Measurements from ENCODE around the gene HS6ST3.
"Not testable (repeated sequence)": the region's sequence is repeated elsewhere in the genome, so short reads cannot be mapped to it uniquely, and the experiment has no call there.

Gene HS6ST3

DNA sequence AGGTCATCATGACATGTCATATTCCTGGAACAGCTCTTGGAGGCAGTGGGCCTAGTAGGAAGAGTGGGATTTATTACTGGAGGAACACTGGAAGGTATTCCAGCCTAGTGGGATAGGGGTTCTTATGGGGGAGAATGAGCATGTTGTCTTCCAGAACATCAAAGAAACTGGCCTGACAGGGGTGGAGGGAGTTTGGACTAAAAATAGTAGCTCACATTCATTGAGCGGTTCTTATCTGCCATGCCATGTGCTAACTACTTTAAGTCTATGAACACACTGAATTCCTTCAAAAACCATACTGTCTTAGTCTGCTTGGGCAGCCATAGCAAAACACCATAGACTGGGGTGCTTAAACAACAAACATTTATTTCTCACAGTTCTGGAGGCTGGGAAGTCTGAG lies 413.6 kb downstream of the HS6ST3 start:
- TF ChIP-seq EZH2 (IDR thresholded peaks at IDR 0.05) = no peak
- TF ChIP-seq POLR2AphosphoS5 (IDR thresholded peaks at IDR 0.05; ENCODE audit: borderline replicate concordance, low read depth, low read length) = no peak
- no peak for TF ChIP-seq FOXP2 (optimal IDR thresholded peaks at IDR 0.05; ENCODE audit: control extremely low read depth, extremely low read length, insufficient read depth)
- H3K9ac ChIP-seq (ENCODE audit: insufficient read length) = no peak overlapping the region
- H3K27ac ChIP-seq = no peak overlapping the region
- no peaks in the 10 kb centered on the region for H3K9me3 ChIP-seq (ENCODE audit: low read depth, low read length)
- no peaks in the 10 kb centered on the region for H3K36me3 ChIP-seq (ENCODE audit: insufficient read depth, low read length)
- no peak overlapping the region for H3K4me3 ChIP-seq
- DNase-seq (ENCODE audit: low read depth, low spot score) = no peak

DNA sequence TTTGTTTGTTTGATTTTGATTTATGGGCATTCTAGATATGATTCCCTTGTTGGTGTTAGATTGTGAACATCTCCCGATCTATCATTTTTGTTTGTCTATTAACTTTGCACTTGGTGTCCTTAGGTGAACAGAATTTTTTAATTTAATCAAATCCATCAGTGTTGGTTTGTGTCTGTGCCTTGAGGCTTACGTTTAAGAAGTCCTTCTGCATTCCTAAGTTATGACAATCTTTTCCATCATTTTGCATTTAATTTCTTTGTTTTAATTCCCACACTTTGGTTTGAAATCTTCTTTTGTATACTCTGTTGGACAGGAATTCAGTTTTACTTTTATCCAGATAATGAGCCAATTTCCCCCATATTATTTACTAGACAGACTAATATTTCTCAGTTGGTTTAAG lies 421.7 kb downstream of the HS6ST3 start:
- TF ChIP-seq EZH2 (IDR thresholded peaks at IDR 0.05) = no peak
- no peak for TF ChIP-seq FOXP2 (optimal IDR thresholded peaks at IDR 0.05; ENCODE audit: control extremely low read depth, extremely low read length, insufficient read depth)
- no peak for TF ChIP-seq POLR2AphosphoS5 (IDR thresholded peaks at IDR 0.05; ENCODE audit: borderline replicate concordance, low read depth, low read length)

DNA sequence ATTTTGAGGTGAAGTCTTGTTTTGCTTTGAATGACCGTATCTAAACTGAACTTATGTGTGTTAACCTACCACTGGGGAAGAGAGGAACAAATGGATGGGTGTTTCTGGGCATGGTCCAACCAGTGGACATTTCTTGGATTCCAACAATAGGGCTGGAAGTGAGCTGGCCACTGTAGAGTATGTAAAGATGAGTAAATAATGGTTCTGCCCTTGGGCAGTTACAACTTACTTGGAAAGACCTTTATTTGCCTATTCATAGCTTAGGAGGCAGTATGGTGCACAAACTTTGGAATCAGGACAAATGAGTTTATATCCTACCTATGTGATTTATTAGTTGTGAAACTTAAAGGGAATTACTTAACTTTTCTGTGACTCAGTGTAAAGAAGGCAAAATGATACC lies 429.5 kb downstream of the HS6ST3 start:
- H3K36me3 ChIP-seq (ENCODE audit: insufficient read depth, low read length) = no peaks in the 10 kb centered on the region
- TF ChIP-seq POLR2AphosphoS5 (IDR thresholded peaks at IDR 0.05; ENCODE audit: borderline replicate concordance, low read depth, low read length) = no peak
- no peak for TF ChIP-seq EZH2 (IDR thresholded peaks at IDR 0.05)
- TF ChIP-seq FOXP2 (optimal IDR thresholded peaks at IDR 0.05; ENCODE audit: control extremely low read depth, extremely low read length, insufficient read depth) = no peak
- H3K27ac ChIP-seq = no peak overlapping the region
- no peaks in the 10 kb centered on the region for H3K9me3 ChIP-seq (ENCODE audit: low read depth, low read length)
- no peak overlapping the region for H3K9ac ChIP-seq (ENCODE audit: insufficient read length)
- no peak overlapping the region for H3K4me3 ChIP-seq
- no peak for DNase-seq (ENCODE audit: low read depth, low spot score)

More for the DNA sequence above, 421.7 kb downstream of the HS6ST3 start:
- Histone ChIP-seq H3K36me3 (ENCODE audit: insufficient read depth, low read length) (no peaks in the 10 kb centered on the region), H3K4me3 (no peak overlapping the region), H3K9me3 (ENCODE audit: low read depth, low read length) (no peaks in the 10 kb centered on the region), H3K9ac (ENCODE audit: insufficient read length) (no peak overlapping the region), H3K27ac (no peak overlapping the region)
- no peak for DNase-seq (ENCODE audit: low read depth, low spot score)

DNA sequence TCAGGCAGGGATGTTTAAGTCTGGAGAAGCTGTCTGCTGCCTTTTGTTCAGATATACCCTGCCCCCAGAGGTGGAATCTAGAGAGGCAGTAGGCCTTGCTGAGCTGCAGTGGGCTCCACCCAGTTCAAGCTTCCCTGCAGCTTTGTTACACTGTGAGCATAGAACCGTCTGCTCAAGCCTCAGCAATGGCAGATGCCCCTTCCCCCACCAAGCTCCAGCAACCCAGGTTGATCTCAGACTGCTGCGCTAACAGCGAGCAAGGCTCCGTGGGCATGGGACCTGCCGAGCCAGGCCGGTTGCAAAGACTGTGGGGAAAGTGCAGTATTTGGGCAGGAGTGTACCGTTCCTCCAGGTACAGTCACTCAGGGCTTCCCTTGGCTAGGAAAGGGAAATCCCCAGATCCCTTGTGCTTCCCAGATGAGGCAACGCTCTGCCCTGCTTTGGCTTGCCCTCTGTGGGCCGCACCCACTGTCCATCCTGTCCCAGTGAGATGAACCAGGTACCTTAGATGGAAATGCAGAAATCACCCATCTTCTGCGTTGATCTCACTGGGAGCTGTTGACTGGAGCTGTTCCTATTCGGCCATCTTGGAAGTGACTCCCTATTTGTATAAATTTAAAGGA lies 434.6 kb downstream of the HS6ST3 start:
- not testable (repeated sequence) for DNase-seq (ENCODE audit: low read depth, low spot score); H3K9me3 ChIP-seq (ENCODE audit: low read depth, low read length); H3K27ac ChIP-seq; H3K4me3 ChIP-seq; H3K36me3 ChIP-seq (ENCODE audit: insufficient read depth, low read length); H3K9ac ChIP-seq (ENCODE audit: insufficient read length)

DNA sequence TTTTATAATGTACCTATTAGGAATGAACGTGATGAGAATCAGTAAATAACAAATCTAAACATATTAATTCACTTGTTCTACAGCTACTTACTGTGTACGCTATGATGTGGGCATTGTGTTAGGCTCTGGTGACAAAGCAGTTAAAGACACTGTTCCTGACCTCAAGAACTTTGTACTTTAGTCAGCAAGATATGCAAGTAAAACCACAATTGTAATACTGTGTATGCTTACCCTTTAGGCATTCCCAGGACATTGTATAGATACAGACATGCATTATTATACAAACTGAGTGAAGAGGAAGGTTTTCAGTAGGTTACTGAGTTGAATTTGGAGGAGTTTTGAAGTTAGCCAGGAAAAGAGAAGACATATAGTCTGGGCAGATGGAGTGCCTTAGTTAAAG lies 435.8 kb downstream of the HS6ST3 start:
- Histone ChIP-seq H3K27ac (no peak overlapping the region), H3K4me3 (no peak overlapping the region), H3K36me3 (ENCODE audit: insufficient read depth, low read length) (no peaks in the 10 kb centered on the region), H3K9me3 (ENCODE audit: low read depth, low read length) (no peaks in the 10 kb centered on the region), H3K9ac (ENCODE audit: insufficient read length) (no peak overlapping the region)
- no peak for DNase-seq (ENCODE audit: low read depth, low spot score)
- TF ChIP-seq FOXP2 (optimal IDR thresholded peaks at IDR 0.05; ENCODE audit: control extremely low read depth, extremely low read length, insufficient read depth) (no peak), POLR2AphosphoS5 (IDR thresholded peaks at IDR 0.05; ENCODE audit: borderline replicate concordance, low read depth, low read length) (no peak), EZH2 (IDR thresholded peaks at IDR 0.05) (no peak)

DNA sequence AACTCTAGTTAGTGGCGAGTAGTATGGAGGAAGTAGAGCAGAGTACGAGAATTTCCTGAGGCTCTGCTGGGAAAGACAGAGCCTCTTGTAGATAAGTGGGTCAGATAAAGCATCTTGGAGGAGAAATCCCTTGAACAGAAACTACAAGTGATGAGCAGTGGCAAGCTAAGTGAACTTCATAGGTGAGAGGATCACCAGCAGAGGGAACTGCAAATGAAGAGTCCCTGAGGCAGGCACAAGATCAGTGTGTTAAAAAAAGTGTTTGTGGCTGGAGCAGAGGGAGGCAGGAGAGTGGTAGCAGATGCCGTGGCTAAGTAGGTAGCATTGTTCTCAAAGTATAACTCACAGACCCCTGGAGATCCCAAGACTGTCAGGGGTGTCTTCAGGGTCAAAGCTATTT lies 437.6 kb downstream of the HS6ST3 start:
- no peaks in the 10 kb centered on the region for H3K36me3 ChIP-seq (ENCODE audit: insufficient read depth, low read length)
- H3K9me3 ChIP-seq (ENCODE audit: low read depth, low read length) = no peaks in the 10 kb centered on the region
- H3K27ac ChIP-seq = no peak overlapping the region
- no peak overlapping the region for H3K4me3 ChIP-seq
- no peak overlapping the region for H3K9ac ChIP-seq (ENCODE audit: insufficient read length)
- no peak for DNase-seq (ENCODE audit: low read depth, low spot score)
- TF ChIP-seq POLR2AphosphoS5 (IDR thresholded peaks at IDR 0.05; ENCODE audit: borderline replicate concordance, low read depth, low read length) (no peak), FOXP2 (optimal IDR thresholded peaks at IDR 0.05; ENCODE audit: control extremely low read depth, extremely low read length, insufficient read depth) (no peak), EZH2 (IDR thresholded peaks at IDR 0.05) (no peak)

DNA sequence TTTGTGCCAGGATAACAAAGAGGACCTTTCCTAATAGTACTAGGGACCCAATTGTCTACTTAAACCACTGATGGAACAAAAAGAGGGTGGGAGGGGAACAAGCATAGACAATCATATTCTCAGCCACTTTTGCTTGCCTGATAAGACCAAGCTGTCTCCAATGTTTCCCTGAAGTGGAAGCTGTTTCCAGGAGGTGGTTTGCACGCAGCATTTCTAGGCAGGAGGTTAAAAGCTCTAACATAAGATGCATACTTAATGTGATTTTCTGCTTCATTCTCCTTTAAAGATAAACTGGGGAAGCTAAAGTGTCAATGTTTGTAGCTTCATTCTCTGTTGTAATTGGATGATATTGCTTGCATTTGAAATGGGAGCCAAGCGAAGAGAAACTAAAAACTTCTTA lies 442.9 kb downstream of the HS6ST3 start:
- no peaks in the 10 kb centered on the region for H3K9me3 ChIP-seq (ENCODE audit: low read depth, low read length)
- H3K4me3 ChIP-seq = no peak overlapping the region
- H3K9ac ChIP-seq (ENCODE audit: insufficient read length) = no peak overlapping the region
- H3K27ac ChIP-seq = no peak overlapping the region
- TF ChIP-seq POLR2AphosphoS5 (IDR thresholded peaks at IDR 0.05; ENCODE audit: borderline replicate concordance, low read depth, low read length) = no peak
- no peak for TF ChIP-seq EZH2 (IDR thresholded peaks at IDR 0.05)
- TF ChIP-seq FOXP2 (optimal IDR thresholded peaks at IDR 0.05; ENCODE audit: control extremely low read depth, extremely low read length, insufficient read depth) = no peak
- DNase-seq (ENCODE audit: low read depth, low spot score) = no peak
- H3K36me3 ChIP-seq (ENCODE audit: insufficient read depth, low read length) = no peaks in the 10 kb centered on the region

DNA sequence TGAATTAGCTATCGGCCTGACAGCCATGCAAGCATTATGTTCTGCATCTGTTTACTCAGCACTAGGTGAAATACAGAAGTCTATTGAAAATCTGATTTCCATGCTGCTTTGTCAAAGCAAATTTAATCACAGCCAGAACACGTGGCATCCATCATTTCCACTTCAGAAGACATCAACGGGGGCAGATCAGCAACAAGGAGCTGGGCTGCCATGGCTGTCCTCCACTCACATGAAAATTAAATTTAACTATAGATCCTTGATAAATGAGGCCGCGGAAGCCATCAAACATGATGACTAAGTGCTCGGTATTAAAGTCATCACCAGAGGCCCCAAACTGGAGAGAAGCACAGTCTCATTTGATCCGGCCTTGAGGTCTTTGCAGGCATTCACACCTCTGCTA lies 443.5 kb downstream of the HS6ST3 start:
- Histone ChIP-seq H3K4me3 (no peak overlapping the region), H3K9me3 (ENCODE audit: low read depth, low read length) (no peaks in the 10 kb centered on the region), H3K9ac (ENCODE audit: insufficient read length) (no peak overlapping the region), H3K36me3 (ENCODE audit: insufficient read depth, low read length) (no peaks in the 10 kb centered on the region), H3K27ac (no peak overlapping the region)
- no peak for DNase-seq (ENCODE audit: low read depth, low spot score)
- TF ChIP-seq POLR2AphosphoS5 (IDR thresholded peaks at IDR 0.05; ENCODE audit: borderline replicate concordance, low read depth, low read length) (no peak), FOXP2 (optimal IDR thresholded peaks at IDR 0.05; ENCODE audit: control extremely low read depth, extremely low read length, insufficient read depth) (no peak), EZH2 (IDR thresholded peaks at IDR 0.05) (no peak)

DNA sequence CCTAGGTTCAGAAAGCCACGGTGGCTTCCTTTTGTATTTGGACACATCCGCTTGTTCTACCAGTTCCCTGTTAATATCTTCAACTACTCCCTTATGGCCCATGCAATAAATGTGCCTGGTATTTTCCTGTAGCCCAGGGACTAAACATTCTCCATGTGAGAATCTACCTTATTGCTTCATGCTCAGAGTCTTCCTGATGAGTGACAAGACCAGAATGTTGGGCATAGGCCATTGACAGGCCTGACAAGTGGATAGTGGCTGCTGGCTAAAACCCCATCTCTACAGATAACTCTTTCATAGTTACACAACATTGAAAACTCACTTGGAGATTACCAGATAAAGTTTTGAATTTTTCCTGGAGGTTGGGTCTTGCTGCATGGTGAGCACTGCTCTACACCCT lies 449.9 kb downstream of the HS6ST3 start:
- no peak overlapping the region for H3K27ac ChIP-seq
- no peaks in the 10 kb centered on the region for H3K9me3 ChIP-seq (ENCODE audit: low read depth, low read length)
- no peaks in the 10 kb centered on the region for H3K36me3 ChIP-seq (ENCODE audit: insufficient read depth, low read length)
- no peak overlapping the region for H3K4me3 ChIP-seq
- TF ChIP-seq POLR2AphosphoS5 (IDR thresholded peaks at IDR 0.05; ENCODE audit: borderline replicate concordance, low read depth, low read length) = no peak
- no peak for TF ChIP-seq FOXP2 (optimal IDR thresholded peaks at IDR 0.05; ENCODE audit: control extremely low read depth, extremely low read length, insufficient read depth)
- no peak for TF ChIP-seq EZH2 (IDR thresholded peaks at IDR 0.05)
- no peak overlapping the region for H3K9ac ChIP-seq (ENCODE audit: insufficient read length)
- DNase-seq (ENCODE audit: low read depth, low spot score) = no peak
